ENCODE data around the gene SLC35A3. TPM values are rescaled to one million over a fixed set of nuclear protein-coding genes. Genes with fewer than 3 reads are reported as not detected.
"Not testable (repeated sequence)": the region's sequence is repeated elsewhere in the genome, so short reads cannot be mapped to it uniquely, and the experiment has no call there.

SLC35A3 gene
- total RNA-seq, 3 donors from 2014 or later (not counting 1 experiment from before 2014, with no cell fraction given): 40.2 to 49.8 (median 43.1) TPM

- intact Hi-C loops (cut with micrococcal nuclease): no loop called here
- Mint-ChIP-seq H3K36me3 (peaks cover 7% of the 10 kb centered on the region), H3K27me3 (ENCODE audit: low read depth in 2 of 2) (no peaks in the 10 kb centered on the region), H3K9me3 (no peaks in the 10 kb centered on the region), H3K27ac (no peak overlapping the region), H3K4me1 (peaks cover 15 to 27% of the 10 kb centered on the region in 2 donors), H3K4me3 (no peak overlapping the region)
- no peak for DNase-seq
- 93% methylated on average over 3 of the region's 3 CpGs for WGBS (ENCODE audit: insufficient coverage)
- TF ChIP-seq CTCF (IDR thresholded peaks at IDR 0.05): no peak
- peaks cover 10% of the 10 kb centered on the region for H3K36me3 ChIP-seq (ENCODE audit: control insufficient read depth, insufficient read depth, low read length)
- H3K27me3 ChIP-seq (ENCODE audit: control insufficient read depth, insufficient read depth, low read length): no peaks in the 10 kb centered on the region
- H3K9me3 ChIP-seq (ENCODE audit: control insufficient read depth, insufficient read depth, low read length): no peaks in the 10 kb centered on the region
- no peak overlapping the region for H3K4me3 ChIP-seq (ENCODE audit: low read length)
- H3K27ac ChIP-seq (ENCODE audit: low read length): no peak overlapping the region
- no peak for ATAC-seq
- peaks cover 3% of the 10 kb centered on the region for H3K4me1 ChIP-seq (ENCODE audit: control insufficient read depth, insufficient read depth, low read length)
These were observed 5.7 kb downstream of the SLC35A3 start for GRCh38 chr1:99975529-99975928.

GRCh38 chr1:99977326-99977725, 7.5 kb downstream of the SLC35A3 start:
- H3K27ac ChIP-seq (ENCODE audit: low read length); H3K9me3 Mint-ChIP-seq; H3K27me3 Mint-ChIP-seq (ENCODE audit: low read depth in 2 of 2); H3K4me1 ChIP-seq (ENCODE audit: control insufficient read depth, insufficient read depth, low read length); H3K4me3 Mint-ChIP-seq; H3K9me3 ChIP-seq (ENCODE audit: control insufficient read depth, insufficient read depth, low read length); ATAC-seq; intact Hi-C loops (cut with micrococcal nuclease); H3K4me3 ChIP-seq (ENCODE audit: low read length); DNase-seq; H3K36me3 ChIP-seq (ENCODE audit: control insufficient read depth, insufficient read depth, low read length); H3K36me3 Mint-ChIP-seq; H3K27me3 ChIP-seq (ENCODE audit: control insufficient read depth, insufficient read depth, low read length); H3K27ac Mint-ChIP-seq: not testable (repeated sequence)
- H3K4me1 Mint-ChIP-seq: peaks cover 8 to 16% of the 10 kb centered on the region in 2 donors
- 97% methylated on average over 12 of the region's 12 CpGs for WGBS (ENCODE audit: insufficient coverage)

- H3K9me3 Mint-ChIP-seq: no peaks in the 10 kb centered on the region
- H3K4me1 Mint-ChIP-seq: peaks cover 8 to 16% of the 10 kb centered on the region in 2 donors
- intact Hi-C loops (cut with micrococcal nuclease): no loop called here
- H3K27ac Mint-ChIP-seq: no peak overlapping the region
- no peak overlapping the region for H3K4me3 Mint-ChIP-seq
- ATAC-seq (no peak), DNase-seq (no peak)
- no peak for TF ChIP-seq CTCF (IDR thresholded peaks at IDR 0.05)
- no peak overlapping the region for H3K4me3 ChIP-seq (ENCODE audit: low read length)
- H3K27me3 ChIP-seq (ENCODE audit: control insufficient read depth, insufficient read depth, low read length): no peaks in the 10 kb centered on the region
- peaks cover 10% of the 10 kb centered on the region for H3K36me3 ChIP-seq (ENCODE audit: control insufficient read depth, insufficient read depth, low read length)
- H3K27me3 Mint-ChIP-seq (ENCODE audit: low read depth in 2 of 2): no peaks in the 10 kb centered on the region
- no peak overlapping the region for H3K27ac ChIP-seq (ENCODE audit: low read length)
- WGBS (ENCODE audit: insufficient coverage): 100% methylated on average over 1 of the region's 2 CpGs
- H3K36me3 Mint-ChIP-seq: peaks cover 7% of the 10 kb centered on the region
- no peaks in the 10 kb centered on the region for H3K4me1 ChIP-seq (ENCODE audit: control insufficient read depth, insufficient read depth, low read length)
- H3K9me3 ChIP-seq (ENCODE audit: control insufficient read depth, insufficient read depth, low read length): no peaks in the 10 kb centered on the region
These were observed 8.4 kb downstream of the SLC35A3 start for GRCh38 chr1:99978218-99978617.

- DNase-seq (no peak), ATAC-seq (no peak)
- H3K27me3 Mint-ChIP-seq (ENCODE audit: low read depth in 2 of 2): no peaks in the 10 kb centered on the region
- peaks cover 7% of the 10 kb centered on the region for H3K36me3 Mint-ChIP-seq
- H3K27ac ChIP-seq (ENCODE audit: low read length): no peak overlapping the region
- no peak overlapping the region for H3K27ac Mint-ChIP-seq
- peaks cover 8 to 16% of the 10 kb centered on the region in 2 donors for H3K4me1 Mint-ChIP-seq
- intact Hi-C loops (cut with micrococcal nuclease): no loop called here
- no peaks in the 10 kb centered on the region for H3K9me3 ChIP-seq (ENCODE audit: control insufficient read depth, insufficient read depth, low read length)
- H3K4me1 ChIP-seq (ENCODE audit: control insufficient read depth, insufficient read depth, low read length): no peaks in the 10 kb centered on the region
- no peak overlapping the region for H3K4me3 Mint-ChIP-seq
- no peak for TF ChIP-seq CTCF (IDR thresholded peaks at IDR 0.05)
- no peak overlapping the region for H3K4me3 ChIP-seq (ENCODE audit: low read length)
- peaks cover 10% of the 10 kb centered on the region for H3K36me3 ChIP-seq (ENCODE audit: control insufficient read depth, insufficient read depth, low read length)
- H3K9me3 Mint-ChIP-seq: no peaks in the 10 kb centered on the region
- no peaks in the 10 kb centered on the region for H3K27me3 ChIP-seq (ENCODE audit: control insufficient read depth, insufficient read depth, low read length)
These were observed 9.3 kb downstream of the SLC35A3 start for GRCh38 chr1:99979091-99979490.

Measured in natural killer cell (primary cell).